Body of pancreas (tissue), 4 donors: Measurements from ENCODE around the gene SLC23A2.

Experiments used
- POLR2A ChIP-seq, 3 donors: fragments of 450-650 bp; IDR thresholded peaks; one replicate each; pipeline ENCODE4 v1.6.1; 2016; ENCODE audit warnings: antibody characterized with exemption in 3 of 3, mild to moderate bottlenecking in 2 of 3
- TF ChIP-seq, protein P1 (sequence below), 7 experiments: fragments of 450-650 bp in 4 of 7; fragments of 200-600 bp in 3 of 7; sonication (generic) in 3 of 7; IDR thresholded peaks; one replicate each; pipeline ENCODE4 v1.5.1; 2016 to 2019; ENCODE audit warnings: antibody characterized with exemption in 7 of 7

DNA sequence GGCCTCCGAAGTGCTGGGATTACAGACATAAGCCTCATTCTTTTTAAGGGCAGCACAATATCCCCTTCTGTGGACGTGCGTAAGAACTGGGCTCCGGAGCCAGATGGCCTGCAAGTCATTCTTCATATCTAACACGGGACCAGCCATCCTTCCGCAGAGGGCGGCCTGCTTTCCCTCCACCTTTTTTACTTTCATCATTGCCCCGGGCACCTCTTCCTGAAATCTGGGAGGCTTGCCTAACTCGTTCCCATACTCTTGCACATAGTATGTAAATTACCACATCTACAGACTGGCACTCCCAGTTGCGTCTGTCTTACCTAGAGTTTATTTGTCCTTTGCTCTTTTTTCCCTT lies 29.9 kb upstream of the SLC23A2 start:
- TF ChIP-seq, protein P1, sequence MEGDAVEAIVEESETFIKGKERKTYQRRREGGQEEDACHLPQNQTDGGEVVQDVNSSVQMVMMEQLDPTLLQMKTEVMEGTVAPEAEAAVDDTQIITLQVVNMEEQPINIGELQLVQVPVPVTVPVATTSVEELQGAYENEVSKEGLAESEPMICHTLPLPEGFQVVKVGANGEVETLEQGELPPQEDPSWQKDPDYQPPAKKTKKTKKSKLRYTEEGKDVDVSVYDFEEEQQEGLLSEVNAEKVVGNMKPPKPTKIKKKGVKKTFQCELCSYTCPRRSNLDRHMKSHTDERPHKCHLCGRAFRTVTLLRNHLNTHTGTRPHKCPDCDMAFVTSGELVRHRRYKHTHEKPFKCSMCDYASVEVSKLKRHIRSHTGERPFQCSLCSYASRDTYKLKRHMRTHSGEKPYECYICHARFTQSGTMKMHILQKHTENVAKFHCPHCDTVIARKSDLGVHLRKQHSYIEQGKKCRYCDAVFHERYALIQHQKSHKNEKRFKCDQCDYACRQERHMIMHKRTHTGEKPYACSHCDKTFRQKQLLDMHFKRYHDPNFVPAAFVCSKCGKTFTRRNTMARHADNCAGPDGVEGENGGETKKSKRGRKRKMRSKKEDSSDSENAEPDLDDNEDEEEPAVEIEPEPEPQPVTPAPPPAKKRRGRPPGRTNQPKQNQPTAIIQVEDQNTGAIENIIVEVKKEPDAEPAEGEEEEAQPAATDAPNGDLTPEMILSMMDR (IDR thresholded peaks at IDR 0.05) = no peak
- TF ChIP-seq POLR2A (IDR thresholded peaks at IDR 0.05) = no peak
